Skeletal muscle cell (primary cell): ENCODE data around the gene NVL.

Experiments
- DNase-seq: peaks from one replicate; pipeline ENCODE4 v3.0.0-alpha.2; 2010; ENCODE audit warnings: low read depth
- H3K4me3 ChIP-seq: 2 replicates; pipeline ENCODE4 v1.5.1; 2011; ENCODE audit warnings: low read depth, mild to moderate bottlenecking, control low read depth, low read length, moderate library complexity

NVL gene

DNA sequence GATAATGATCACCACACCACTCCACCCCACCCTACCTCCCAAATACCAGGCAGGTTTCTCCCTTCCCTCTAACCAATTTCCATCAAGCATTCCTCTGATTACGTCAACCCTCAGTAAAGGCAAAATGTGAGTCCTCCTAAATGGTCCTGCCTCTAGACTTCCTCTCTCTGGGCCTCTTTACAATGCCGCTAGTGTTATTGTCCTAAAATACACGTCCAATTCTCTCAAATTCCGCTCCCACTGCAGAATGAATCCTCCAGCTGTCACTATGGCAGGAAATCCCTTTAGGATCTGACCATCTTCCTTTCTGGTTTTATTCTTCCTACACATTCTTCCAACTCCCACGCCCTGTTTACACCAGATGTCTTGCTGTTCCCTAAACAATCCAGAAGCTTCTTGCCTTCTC, 78.2 kb downstream of the NVL start:
- no peak for DNase-seq
- H3K4me3 ChIP-seq: no peak overlapping the region

GRCh38 chr1:224245188-224245587, 84.8 kb downstream of the NVL start:
- no peak for DNase-seq
- no peak overlapping the region for H3K4me3 ChIP-seq

- no peak overlapping the region for H3K4me3 ChIP-seq
- DNase-seq: no peak
Observed at GRCh38 chr1:224238756-224239155, 91.2 kb downstream of the NVL start.

GRCh38 chr1:224238212-224238611, 91.8 kb downstream of the NVL start:
- no peak for DNase-seq
- H3K4me3 ChIP-seq: no peak overlapping the region

- no peak for DNase-seq
- H3K4me3 ChIP-seq: no peak overlapping the region
Observed at GRCh38 chr1:224237119-224237881, 92.7 kb downstream of the NVL start.

- no peak for DNase-seq
- no peak overlapping the region for H3K4me3 ChIP-seq
Observed at GRCh38 chr1:224235813-224236493, 94.0 kb downstream of the NVL start.

- DNase-seq: no peak
Observed at GRCh38 chr1:224234017-224234416, 96.0 kb downstream of the NVL start.

DNA sequence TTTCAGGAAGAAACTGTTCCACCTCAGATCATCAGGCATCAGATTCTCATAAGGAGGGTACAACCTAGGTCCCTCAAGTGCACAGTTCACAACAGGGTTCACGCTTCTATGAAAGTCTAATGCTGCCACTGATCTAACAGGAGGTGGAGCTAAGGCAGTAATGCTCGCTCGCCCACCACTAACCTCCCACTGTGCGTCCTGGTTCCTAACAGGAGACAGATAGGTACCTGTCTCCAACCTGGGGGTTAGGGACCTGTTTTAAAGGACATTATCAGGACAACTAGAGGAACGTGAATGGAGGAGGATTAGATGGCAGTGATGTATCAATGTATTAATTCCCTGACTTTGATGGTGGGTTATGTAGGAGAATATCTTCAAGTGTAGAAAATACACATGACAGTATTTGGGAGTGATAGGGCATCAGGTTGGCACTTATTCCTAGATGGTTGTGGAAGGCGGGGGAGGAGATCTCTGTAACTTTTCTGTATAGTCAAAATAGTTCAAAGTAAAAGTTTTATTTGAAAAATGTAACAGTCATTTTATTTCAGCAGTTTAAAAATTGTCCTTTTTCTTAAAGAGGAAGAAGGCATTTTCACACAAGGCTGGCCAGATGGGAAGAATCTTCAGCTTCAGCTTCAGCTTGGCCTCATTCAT, 103.0 kb downstream of the NVL start:
- no peak overlapping the region for H3K4me3 ChIP-seq
- no peak for DNase-seq

More at GRCh38 chr1:224234017-224234416, 96.0 kb downstream of the NVL start:
- no peak overlapping the region for H3K4me3 ChIP-seq

DNA sequence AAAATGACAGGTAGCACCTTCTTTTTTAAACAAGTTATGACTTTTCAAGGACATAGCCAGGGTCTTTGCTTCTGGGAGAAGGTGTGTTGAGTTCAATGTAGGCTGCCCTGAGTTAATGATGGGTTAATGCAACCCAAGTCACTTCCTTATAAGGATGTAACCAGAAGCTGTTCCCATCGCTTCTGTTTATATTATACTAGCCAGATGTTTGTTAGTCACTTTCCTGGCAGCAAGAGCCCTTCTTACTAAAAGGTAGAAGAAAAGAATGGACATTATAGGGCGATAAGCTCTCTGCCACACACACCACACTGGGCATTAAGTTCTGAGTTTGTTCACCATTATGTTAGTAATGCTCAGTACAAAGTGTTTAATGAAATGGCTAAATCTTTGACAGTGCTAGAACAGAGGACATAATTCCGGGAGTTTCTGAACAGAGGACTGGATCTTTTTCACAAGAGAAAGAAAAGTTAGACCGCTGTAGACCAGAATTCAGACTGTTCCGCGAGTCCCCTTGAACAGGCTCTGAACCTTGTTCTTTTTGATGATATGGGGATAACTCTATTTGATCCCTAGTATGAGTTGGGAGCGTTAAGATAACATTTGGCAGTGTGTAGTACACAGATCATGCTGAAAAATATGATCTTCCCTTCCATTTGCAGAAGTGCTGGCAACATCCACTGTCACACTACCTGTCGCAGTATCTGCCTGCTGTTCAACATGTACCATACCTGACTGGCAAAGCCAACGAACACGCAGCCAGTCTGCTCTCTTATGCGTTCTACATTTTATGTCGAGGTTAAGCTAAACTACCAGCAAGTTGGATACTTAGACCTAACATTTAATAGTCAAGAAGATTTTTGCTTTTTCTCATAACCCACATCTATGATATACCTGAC, 105.9 kb downstream of the NVL start:
- peak; percentile 73 for DNase-seq
- no peak overlapping the region for H3K4me3 ChIP-seq

GRCh38 chr1:224219612-224220059, 110.3 kb downstream of the NVL start:
- DNase-seq: no peak
- no peak overlapping the region for H3K4me3 ChIP-seq

DNA sequence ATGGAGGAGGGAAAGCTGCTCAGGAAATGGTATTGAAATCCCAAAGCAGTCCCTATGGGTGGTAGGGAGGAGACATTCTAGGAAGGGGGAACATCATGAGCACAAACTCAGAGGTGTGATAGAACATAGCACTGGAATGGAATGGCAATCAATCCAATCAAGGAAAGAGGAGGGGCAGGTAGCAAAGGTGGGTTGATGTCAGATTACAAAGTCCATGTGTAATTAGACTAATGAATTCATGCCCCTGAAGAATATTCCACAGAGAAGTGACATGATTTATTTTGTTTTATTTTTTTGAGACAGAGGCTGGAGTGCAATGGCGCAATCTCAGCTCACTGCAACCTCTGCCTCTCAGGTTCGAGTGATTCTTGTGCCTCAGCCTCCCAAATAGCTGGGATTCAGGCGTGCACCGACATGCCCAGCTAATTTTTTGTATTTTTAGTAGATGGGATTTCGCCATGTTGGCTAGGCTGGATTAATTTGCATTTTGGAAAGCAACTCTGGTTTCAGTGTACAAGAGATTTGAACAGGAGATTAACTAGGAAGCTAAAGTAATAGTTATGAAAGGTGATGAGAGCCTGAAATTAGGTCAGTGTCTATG, 110.9 kb downstream of the NVL start:
- H3K4me3 ChIP-seq: no peak overlapping the region
- DNase-seq: no peak

DNA sequence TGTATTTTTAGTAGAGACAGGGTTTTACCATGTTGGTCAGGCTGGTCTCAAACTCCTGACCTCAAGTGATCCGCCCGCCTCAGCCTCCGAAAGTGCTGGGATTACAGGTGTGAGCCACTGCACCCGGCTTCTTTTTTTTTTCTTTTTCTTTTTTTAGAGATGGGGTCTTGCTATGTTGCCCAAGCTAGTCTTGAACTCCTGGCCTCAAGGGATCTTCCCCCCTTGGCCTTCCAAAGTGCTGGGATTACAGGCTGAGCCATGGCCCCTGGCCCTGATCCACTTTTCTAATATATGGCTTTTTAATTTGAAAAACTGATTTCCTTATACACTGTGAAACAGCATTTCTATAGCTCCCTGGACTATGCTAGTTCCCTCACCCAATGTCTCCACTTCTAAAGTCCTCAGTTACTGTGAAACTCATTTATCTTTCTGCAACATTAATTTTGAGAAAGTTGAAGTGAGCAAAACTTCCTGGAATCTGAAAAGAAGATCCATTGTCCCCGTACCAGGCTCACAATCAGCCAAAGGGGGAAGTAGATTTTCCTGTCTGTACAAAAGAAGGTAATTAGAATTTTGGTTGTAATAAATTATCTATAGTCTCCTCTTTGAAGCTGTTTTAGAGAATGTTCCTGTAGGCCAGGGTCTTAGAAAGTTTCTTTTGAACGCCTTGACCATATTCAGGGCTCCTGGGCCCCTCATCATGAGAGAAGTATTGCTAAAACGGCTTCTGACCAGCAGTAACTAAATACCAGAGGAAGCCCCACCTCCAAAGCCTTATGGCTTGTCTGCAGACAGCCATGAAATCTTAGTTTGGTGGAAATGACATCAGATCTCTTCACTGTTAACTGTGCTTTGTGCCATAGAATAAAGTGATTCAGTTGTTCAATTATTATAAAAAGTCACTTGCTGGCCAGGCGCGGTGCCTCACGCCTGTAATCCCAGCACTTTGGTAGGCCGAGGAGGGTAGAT, 112.0 kb downstream of the NVL start:
- DNase-seq: no peak
- no peak overlapping the region for H3K4me3 ChIP-seq

DNA sequence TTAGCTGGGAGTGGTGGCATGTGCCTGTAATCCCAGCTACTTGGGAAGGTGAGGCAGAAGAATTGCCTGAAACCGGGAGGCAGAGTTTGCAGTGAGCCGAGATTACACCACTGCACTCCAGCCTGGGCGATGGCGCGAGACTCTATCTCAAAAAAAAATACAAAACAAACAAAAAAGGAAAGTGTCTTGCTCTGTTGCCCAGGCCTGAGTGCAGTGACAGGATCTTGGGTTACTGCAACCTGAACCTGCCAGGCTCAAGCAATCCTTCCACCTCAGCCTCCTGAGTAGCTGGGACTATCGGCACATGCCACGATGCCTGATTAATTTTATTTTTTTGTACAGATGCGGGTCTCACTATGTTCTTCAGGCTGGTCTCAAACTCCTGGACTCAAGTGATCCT, 113.6 kb downstream of the NVL start:
- no peak for DNase-seq
- H3K4me3 ChIP-seq: no peak overlapping the region

- no peak overlapping the region for H3K4me3 ChIP-seq
- no peak for DNase-seq
Observed at GRCh38 chr1:224213438-224214119, 116.4 kb downstream of the NVL start.

- H3K4me3 ChIP-seq: no peak overlapping the region
- DNase-seq: no peak
Observed at GRCh38 chr1:224212618-224213061, 117.3 kb downstream of the NVL start.

- peak; percentile 61 for DNase-seq
- no peak overlapping the region for H3K4me3 ChIP-seq
Observed at GRCh38 chr1:224211206-224211962, 118.6 kb downstream of the NVL start.
